Fibroblast of lung (primary cell): Measurements from ENCODE around the gene PDZD2. TPM values are rescaled to one million over a fixed set of nuclear protein-coding genes. Genes with fewer than 3 reads are reported as not detected.
A peak's percentile ranks its signal among the peaks of the same experiment; 100 is the strongest.

Experiments used
- DNase-seq, 2 donors: peaks; one replicate each; pipeline versions ENCODE4 v3.0.0 to v3.0.0-alpha.2; 2010; ENCODE audit warnings: low read depth in 2 of 2
- H2AFZ ChIP-seq: 2 replicates; pipeline ENCODE4 v1.5.1; 2012; ENCODE audit warnings: low read length, control low read depth, inconsistent platforms
- H3K27ac ChIP-seq: 2 replicates; pipeline ENCODE4 v1.5.1; 2011; ENCODE audit warnings: low read length, control low read depth; ENCODE audit not compliant: insufficient read depth
- H3K27me3 ChIP-seq: 2 replicates; pipeline ENCODE4 v1.5.1; 2011; ENCODE audit warnings: mild to moderate bottlenecking, low read length; ENCODE audit not compliant: control insufficient read depth, insufficient read depth
- H3K36me3 ChIP-seq: 2 replicates; pipeline ENCODE4 v1.5.1; 2011; ENCODE audit warnings: low read length; ENCODE audit not compliant: control insufficient read depth, insufficient read depth
- H3K4me1 ChIP-seq: 2 replicates; pipeline ENCODE4 v1.5.1; 2011; ENCODE audit warnings: low read length; ENCODE audit not compliant: control insufficient read depth, insufficient read depth; ENCODE audit errors: extremely low read depth
- H3K4me2 ChIP-seq: 2 replicates; pipeline ENCODE4 v1.5.1; 2011; ENCODE audit warnings: low read length, control low read depth; ENCODE audit not compliant: insufficient read depth; ENCODE audit errors: extremely low read depth
- H3K4me3 ChIP-seq, 4 experiments: fragments of 200-600 bp in 1 of 4; sonication (generic) in 1 of 4; replicated peaks in 1 of 4; 2 replicates each; pipeline ENCODE4 v1.5.1; 2011 to 2016; ENCODE audit warnings: low read length in 4 of 4, low read depth in 3 of 4, mild to moderate bottlenecking in 3 of 4, control low read depth in 2 of 4, inconsistent platforms in 1 of 4, mixed read lengths in 1 of 4; ENCODE audit not compliant: insufficient read depth in 1 of 4; ENCODE audit errors: control extremely low read depth in 1 of 4
- H3K79me2 ChIP-seq: 2 replicates; pipeline ENCODE4 v1.5.1; 2012; ENCODE audit warnings: mild to moderate bottlenecking, low read length, inconsistent platforms; ENCODE audit not compliant: control insufficient read depth, insufficient read depth
- H3K9ac ChIP-seq: 2 replicates; pipeline ENCODE4 v1.5.1; 2011; ENCODE audit warnings: mild to moderate bottlenecking, low read length, control low read depth; ENCODE audit not compliant: insufficient read depth
- H3K9me3 ChIP-seq: 2 replicates; pipeline ENCODE4 v1.5.1; 2012; ENCODE audit warnings: low read depth, low read length; ENCODE audit not compliant: control insufficient read depth, insufficient read depth
- H4K20me1 ChIP-seq: 2 replicates; pipeline ENCODE4 v1.5.1; 2011; ENCODE audit warnings: low read length; ENCODE audit not compliant: control insufficient read depth, insufficient read depth; ENCODE audit errors: extremely low read depth
- EZH2 ChIP-seq: IDR thresholded peaks from 2 replicates; pipeline ENCODE4 v1.5.1; 2012; ENCODE audit warnings: low read length, control low read depth, mild to moderate bottlenecking; ENCODE audit errors: missing control alignments
- polyA plus RNA-seq, 2 donors: library from polyadenylated mRNA; depleted of rRNA in 1 of 2; stranded (reverse) in 1 of 2; unstranded in 1 of 2; fragments of >200 nt; gene quantifications; 2 replicates each; pipeline ENCODE4 v1.2.1, GENCODE V29; 2011 to 2012; ENCODE audit warnings: missing spikeins in 1 of 2
- total RNA-seq: library from RNA; depleted of rRNA; stranded (reverse); fragments of >200 nt; gene quantifications from 2 replicates; pipeline ENCODE4 v1.2.1, GENCODE V29; 2014
- TF ChIP-seq, protein P1 (sequence below), 2 donors: IDR thresholded peaks in 1 of 2; conservative IDR thresholded peaks in 1 of 2; 1 replicate in 1 of 2; 2 replicates in 1 of 2; pipeline ENCODE4 v1.5.1; 2011 to 2012; ENCODE audit warnings: low read length in 2 of 2, control low read depth in 1 of 2, inconsistent platforms in 1 of 2, low read depth in 1 of 2, mild to moderate bottlenecking in 1 of 2

The PDZD2 gene
- total and polyA plus RNA-seq, 2 donors (not counting 1 experiment from before 2014, with no cell fraction given), result 0.33 to 0.40 TPM

DNA sequence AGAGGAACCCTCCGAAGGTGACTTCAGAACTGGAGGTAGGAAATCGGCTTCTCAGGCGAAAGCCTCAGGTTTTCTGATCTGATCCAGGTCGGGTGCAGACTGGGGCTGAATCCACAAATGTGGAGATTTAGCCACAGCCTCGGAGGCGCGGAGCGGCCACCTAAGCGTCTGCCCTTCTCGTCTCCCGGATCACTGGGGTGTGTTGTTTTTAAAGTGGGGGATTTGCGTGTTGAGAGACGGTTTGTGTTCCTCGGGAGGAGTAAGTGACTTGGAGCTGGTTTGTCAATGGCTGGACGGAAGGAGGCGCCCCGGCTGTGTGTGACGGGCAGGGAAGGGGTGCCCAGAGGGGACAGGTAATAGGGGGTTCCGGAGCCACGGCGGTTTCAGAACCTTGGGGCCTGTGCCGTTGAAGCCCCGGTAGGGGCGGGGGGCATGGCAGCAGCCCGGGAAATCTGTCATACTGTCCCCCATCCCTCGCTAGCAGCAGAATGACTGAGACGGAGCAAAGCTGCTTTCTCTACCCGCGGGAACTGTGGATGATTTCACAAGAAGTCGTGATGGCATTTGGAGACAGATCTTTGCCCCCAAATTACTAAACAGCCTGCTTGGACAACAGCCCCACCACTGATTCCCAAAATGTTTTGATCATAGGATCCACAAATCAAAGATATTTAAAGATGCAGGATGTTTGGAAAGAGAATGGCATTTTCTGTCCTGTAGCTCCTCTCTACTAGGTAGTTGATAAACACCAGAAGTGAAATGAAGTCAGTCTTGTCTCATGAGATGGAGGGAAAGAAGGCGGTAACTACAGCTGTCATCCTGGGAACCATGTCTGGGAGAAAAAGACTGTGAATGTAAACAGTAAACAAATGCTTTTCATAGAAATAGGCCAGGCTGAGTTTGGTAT, 216.5 kb downstream of the PDZD2 start:
- peak overlapping the region; percentile 25 to 60 (median 47) for H3K4me3 ChIP-seq
- no peaks in the 10 kb centered on the region for H3K36me3 ChIP-seq
- no peak for TF ChIP-seq EZH2
- TF ChIP-seq, protein P1, sequence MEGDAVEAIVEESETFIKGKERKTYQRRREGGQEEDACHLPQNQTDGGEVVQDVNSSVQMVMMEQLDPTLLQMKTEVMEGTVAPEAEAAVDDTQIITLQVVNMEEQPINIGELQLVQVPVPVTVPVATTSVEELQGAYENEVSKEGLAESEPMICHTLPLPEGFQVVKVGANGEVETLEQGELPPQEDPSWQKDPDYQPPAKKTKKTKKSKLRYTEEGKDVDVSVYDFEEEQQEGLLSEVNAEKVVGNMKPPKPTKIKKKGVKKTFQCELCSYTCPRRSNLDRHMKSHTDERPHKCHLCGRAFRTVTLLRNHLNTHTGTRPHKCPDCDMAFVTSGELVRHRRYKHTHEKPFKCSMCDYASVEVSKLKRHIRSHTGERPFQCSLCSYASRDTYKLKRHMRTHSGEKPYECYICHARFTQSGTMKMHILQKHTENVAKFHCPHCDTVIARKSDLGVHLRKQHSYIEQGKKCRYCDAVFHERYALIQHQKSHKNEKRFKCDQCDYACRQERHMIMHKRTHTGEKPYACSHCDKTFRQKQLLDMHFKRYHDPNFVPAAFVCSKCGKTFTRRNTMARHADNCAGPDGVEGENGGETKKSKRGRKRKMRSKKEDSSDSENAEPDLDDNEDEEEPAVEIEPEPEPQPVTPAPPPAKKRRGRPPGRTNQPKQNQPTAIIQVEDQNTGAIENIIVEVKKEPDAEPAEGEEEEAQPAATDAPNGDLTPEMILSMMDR (conservative IDR thresholded peaks at IDR 0.05 in 1 of 2, IDR thresholded peaks at IDR 0.05 in 1 of 2; ENCODE audit: low read depth in 1 of 2, low read length in 2 of 2), result peak in 1 of 2 donors; percentile 26
- H3K9ac ChIP-seq, result peak overlapping the region; percentile 3
- H3K4me2 ChIP-seq, result peak overlapping the region; percentile 83
- no peaks in the 10 kb centered on the region for H3K9me3 ChIP-seq
- no peak overlapping the region for H3K27ac ChIP-seq
- no peaks in the 10 kb centered on the region for H4K20me1 ChIP-seq
- DNase-seq, result peak; percentile 21 to 27
- peak overlapping the region; percentile 74 for H2AFZ ChIP-seq
- no peaks in the 10 kb centered on the region for H3K27me3 ChIP-seq
- peaks cover 8% of the 10 kb centered on the region for H3K4me1 ChIP-seq
- H3K79me2 ChIP-seq, result no peaks in the 10 kb centered on the region

DNA sequence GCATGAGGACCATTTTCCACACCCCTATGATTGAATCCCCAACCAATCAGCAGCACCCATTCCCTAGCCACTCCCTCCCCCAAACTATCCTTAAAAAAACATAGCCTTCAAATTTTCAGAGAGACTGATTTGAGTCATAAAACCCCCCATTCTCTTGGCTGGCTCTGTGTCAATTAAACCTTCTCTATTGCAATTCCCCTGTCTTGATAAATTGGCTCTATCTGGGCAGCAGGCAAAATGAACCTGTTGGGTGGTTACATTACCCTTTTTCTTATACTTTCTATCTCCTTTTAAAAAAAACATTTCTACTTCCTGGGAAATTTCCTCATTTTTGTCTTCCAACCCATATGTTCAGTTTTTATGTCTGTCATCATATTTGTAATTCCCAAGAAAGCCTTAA, 220.2 kb downstream of the PDZD2 start:
- DNase-seq, result no peak
- Histone ChIP-seq H3K27me3 (no peaks in the 10 kb centered on the region), H3K36me3 (no peaks in the 10 kb centered on the region), H3K4me2 (no peak overlapping the region), H3K9ac (no peak overlapping the region), H3K4me3 (no peak overlapping the region), H4K20me1 (no peaks in the 10 kb centered on the region), H2AFZ (no peak overlapping the region), H3K27ac (no peak overlapping the region), H3K4me1 (peaks cover 8% of the 10 kb centered on the region), H3K9me3 (no peaks in the 10 kb centered on the region), H3K79me2 (no peaks in the 10 kb centered on the region)
- TF ChIP-seq EZH2, result no peak
- TF ChIP-seq, protein P1 (conservative IDR thresholded peaks at IDR 0.05 in 1 of 2, IDR thresholded peaks at IDR 0.05 in 1 of 2; ENCODE audit: low read depth in 1 of 2, low read length in 2 of 2), result no peak

DNA sequence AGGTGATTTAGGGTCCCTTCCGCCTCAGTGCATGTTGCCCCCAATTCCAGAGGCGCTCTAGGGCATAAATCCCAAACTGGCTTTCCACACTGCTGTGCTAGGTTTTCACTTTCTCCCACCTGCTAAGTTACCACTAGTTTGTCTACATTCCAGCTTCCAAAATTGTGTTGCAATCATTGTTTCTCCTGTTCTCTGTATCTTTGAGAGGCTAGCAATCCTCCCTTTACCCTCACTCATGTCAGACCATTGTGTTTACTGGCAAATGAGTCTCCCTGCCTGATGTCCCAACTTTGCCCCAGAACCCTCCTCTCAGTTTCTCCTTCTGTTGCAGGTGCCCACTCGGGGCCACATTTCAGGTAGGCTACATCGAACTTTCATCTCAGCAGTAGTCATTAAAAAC, 221.3 kb downstream of the PDZD2 start:
- Histone ChIP-seq H3K4me3 (no peak overlapping the region), H3K9me3 (no peaks in the 10 kb centered on the region)

More for the DNA sequence above, 221.3 kb downstream of the PDZD2 start:
- Histone ChIP-seq H2AFZ (no peak overlapping the region), H4K20me1 (no peaks in the 10 kb centered on the region), H3K36me3 (no peaks in the 10 kb centered on the region), H3K4me2 (no peak overlapping the region), H3K27ac (no peak overlapping the region), H3K9ac (no peak overlapping the region), H3K79me2 (no peaks in the 10 kb centered on the region), H3K4me1 (peaks cover under 1% of the 10 kb centered on the region), H3K27me3 (no peaks in the 10 kb centered on the region)
- DNase-seq, result no peak
- TF ChIP-seq, protein P1 (conservative IDR thresholded peaks at IDR 0.05 in 1 of 2, IDR thresholded peaks at IDR 0.05 in 1 of 2; ENCODE audit: low read depth in 1 of 2, low read length in 2 of 2), result no peak
- no peak for TF ChIP-seq EZH2
